Measurements from ENCODE around the gene FZD7. TPM values are rescaled to one million over a fixed set of nuclear protein-coding genes. Genes with fewer than 3 reads are reported as not detected.

Gene FZD7
- total and polyA plus RNA-seq, 4 experiments from 2014 or later, result 0.47 to 0.61 TPM; not detected in 2

- ChIA-PET POLR2A (ENCODE audit: partially characterized antibody) (no interaction called here), CTCF (ENCODE audit: partially characterized antibody) (no interaction called here)
- H3K36me3 Mint-ChIP-seq, result peaks cover 0 to 3% of the 10 kb centered on the region in 2 donors
- H3K4me3 ChIP-seq (ENCODE audit: low read length in 2 of 2), result no peak overlapping the region
- H3K27me3 Mint-ChIP-seq, result peaks cover 24 to 37% of the 10 kb centered on the region in 2 donors
- no peak overlapping the region for H3K27ac ChIP-seq (ENCODE audit: low read depth, low read length)
- peaks cover 31% of the 10 kb centered on the region for H3K27me3 ChIP-seq (ENCODE audit: insufficient read depth, low read length)
- intact Hi-C loops (cut with micrococcal nuclease), result loop anchor here (10.0 kb wide), 2 partner anchors 226 to 1664 kb away; partner anchors contain the start of gene NOP58
- no peak overlapping the region for H3K27ac Mint-ChIP-seq
- H3K4me1 Mint-ChIP-seq, result peaks cover 0 to 3% (median 1%) of the 10 kb centered on the region in 4 donors
- no peaks in the 10 kb centered on the region for H3K9me3 ChIP-seq (ENCODE audit: control insufficient read depth in 1 of 2, low read length in 2 of 2)
- DNase-seq, result no peak
- no peaks in the 10 kb centered on the region for H3K36me3 ChIP-seq (ENCODE audit: insufficient read depth, low read length)
- no peak overlapping the region for H3K4me3 Mint-ChIP-seq
- H3K9me3 Mint-ChIP-seq, result no peaks in the 10 kb centered on the region
- peaks cover 14% of the 10 kb centered on the region for H3K4me1 ChIP-seq (ENCODE audit: insufficient read depth, low read length)
These were observed 5.0 kb downstream of the FZD7 start for GRCh38 chr2:202038471-202039277.

- POLR2A ChIA-PET (ENCODE audit: partially characterized antibody), result no interaction called here
- Mint-ChIP-seq H3K36me3 (peaks cover 0 to 3% of the 10 kb centered on the region in 2 donors), H3K9me3 (no peaks in the 10 kb centered on the region), H3K27ac (no peak overlapping the region), H3K27me3 (peaks cover 26 to 42% of the 10 kb centered on the region in 2 donors), H3K4me1 (peaks cover 0 to 3% (median 1%) of the 10 kb centered on the region in 4 donors), H3K4me3 (no peak overlapping the region)
- H3K27ac ChIP-seq (ENCODE audit: low read depth, low read length), result no peak overlapping the region
- H3K4me1 ChIP-seq (ENCODE audit: insufficient read depth, low read length), result peaks cover 14% of the 10 kb centered on the region
- H3K27me3 ChIP-seq (ENCODE audit: insufficient read depth, low read length), result peaks cover 31% of the 10 kb centered on the region
- no peak overlapping the region for H3K4me3 ChIP-seq (ENCODE audit: low read length in 2 of 2)
- no peaks in the 10 kb centered on the region for H3K9me3 ChIP-seq (ENCODE audit: control insufficient read depth in 1 of 2, low read length in 2 of 2)
- intact Hi-C loops (cut with micrococcal nuclease), result loop anchor here (10.0 kb wide), 2 partner anchors 225 to 1665 kb away; partner anchors contain the start of gene NOP58
- H3K36me3 ChIP-seq (ENCODE audit: insufficient read depth, low read length), result no peaks in the 10 kb centered on the region
- no peak for DNase-seq
- CTCF ChIA-PET (ENCODE audit: partially characterized antibody), result no interaction called here
These were observed 5.8 kb downstream of the FZD7 start for GRCh38 chr2:202039278-202040078.

- peaks cover 29% of the 10 kb centered on the region for H3K27me3 ChIP-seq (ENCODE audit: insufficient read depth, low read length)
- POLR2A ChIA-PET (ENCODE audit: partially characterized antibody), result no interaction called here
- Mint-ChIP-seq H3K27me3 (peaks cover 27 to 49% of the 10 kb centered on the region in 2 donors), H3K9me3 (no peaks in the 10 kb centered on the region), H3K4me1 (no peaks in the 10 kb centered on the region), H3K36me3 (no peaks in the 10 kb centered on the region), H3K4me3 (no peak overlapping the region), H3K27ac (no peak overlapping the region)
- H3K9me3 ChIP-seq (ENCODE audit: control insufficient read depth in 1 of 2, low read length in 2 of 2), result no peaks in the 10 kb centered on the region
- no peaks in the 10 kb centered on the region for H3K36me3 ChIP-seq (ENCODE audit: insufficient read depth, low read length)
- H3K4me1 ChIP-seq (ENCODE audit: insufficient read depth, low read length), result peaks cover 6% of the 10 kb centered on the region
- H3K4me3 ChIP-seq (ENCODE audit: low read length in 2 of 2), result no peak overlapping the region
- CTCF ChIA-PET (ENCODE audit: partially characterized antibody), result no interaction called here
- H3K27ac ChIP-seq (ENCODE audit: low read depth, low read length), result no peak overlapping the region
- DNase-seq, result no peak
- intact Hi-C loops (cut with micrococcal nuclease), result no loop called here
These were observed 6.6 kb downstream of the FZD7 start for GRCh38 chr2:202040079-202040844.

GRCh38 chr2:202042444-202042843 is 8.8 kb downstream of the FZD7 start:
- H3K4me1 Mint-ChIP-seq, result no peaks in the 10 kb centered on the region
- no peaks in the 10 kb centered on the region for H3K9me3 Mint-ChIP-seq
- H3K27me3 Mint-ChIP-seq, result peaks cover 40 to 56% of the 10 kb centered on the region in 2 donors
- no peak overlapping the region for H3K4me3 Mint-ChIP-seq
- DNase-seq, result no peak
- H3K27ac ChIP-seq (ENCODE audit: low read depth, low read length), result no peak overlapping the region
- no peak overlapping the region for H3K4me3 ChIP-seq (ENCODE audit: low read length in 2 of 2)
- ChIA-PET CTCF (ENCODE audit: partially characterized antibody) (interaction anchor here (0.9 kb wide), 1 partner anchor 16 kb away, joined by 3 read pairs; no protein-coding TSS in a partner anchor), POLR2A (ENCODE audit: partially characterized antibody) (no interaction called here)
- no peaks in the 10 kb centered on the region for H3K4me1 ChIP-seq (ENCODE audit: insufficient read depth, low read length)
- intact Hi-C loops (cut with micrococcal nuclease), result no loop called here
- no peaks in the 10 kb centered on the region for H3K36me3 ChIP-seq (ENCODE audit: insufficient read depth, low read length)
- H3K27me3 ChIP-seq (ENCODE audit: insufficient read depth, low read length), result peaks cover 15% of the 10 kb centered on the region
- H3K36me3 Mint-ChIP-seq, result no peaks in the 10 kb centered on the region
- no peaks in the 10 kb centered on the region for H3K9me3 ChIP-seq (ENCODE audit: control insufficient read depth in 1 of 2, low read length in 2 of 2)
- H3K27ac Mint-ChIP-seq, result no peak overlapping the region

GRCh38 chr2:202043475-202043874 is 9.8 kb downstream of the FZD7 start:
- Mint-ChIP-seq H3K4me3 (no peak overlapping the region), H3K27ac (no peak overlapping the region), H3K27me3 (peaks cover 37 to 55% of the 10 kb centered on the region in 2 donors), H3K36me3 (no peaks in the 10 kb centered on the region), H3K9me3 (no peaks in the 10 kb centered on the region), H3K4me1 (no peaks in the 10 kb centered on the region)
- Histone ChIP-seq H3K36me3 (ENCODE audit: insufficient read depth, low read length) (no peaks in the 10 kb centered on the region), H3K27ac (ENCODE audit: low read depth, low read length) (no peak overlapping the region), H3K4me3 (ENCODE audit: low read length in 2 of 2) (no peak overlapping the region), H3K27me3 (ENCODE audit: insufficient read depth, low read length) (peaks cover 10% of the 10 kb centered on the region), H3K4me1 (ENCODE audit: insufficient read depth, low read length) (no peaks in the 10 kb centered on the region), H3K9me3 (ENCODE audit: control insufficient read depth in 1 of 2, low read length in 2 of 2) (no peaks in the 10 kb centered on the region)
- DNase-seq, result no peak
- intact Hi-C loops (cut with micrococcal nuclease), result no loop called here
- POLR2A ChIA-PET (ENCODE audit: partially characterized antibody), result no interaction called here
- CTCF ChIA-PET (ENCODE audit: partially characterized antibody), result interaction anchor here (1.2 kb wide), 1 partner anchor 8 kb away, joined by 3 read pairs; no protein-coding TSS in a partner anchor

GRCh38 chr2:202044777-202045176 is 11.1 kb downstream of the FZD7 start:
- Histone ChIP-seq H3K27ac (ENCODE audit: low read depth, low read length) (no peak overlapping the region), H3K27me3 (ENCODE audit: insufficient read depth, low read length) (peaks cover 10% of the 10 kb centered on the region), H3K9me3 (ENCODE audit: control insufficient read depth in 1 of 2, low read length in 2 of 2) (no peaks in the 10 kb centered on the region), H3K36me3 (ENCODE audit: insufficient read depth, low read length) (no peaks in the 10 kb centered on the region), H3K4me1 (ENCODE audit: insufficient read depth, low read length) (no peaks in the 10 kb centered on the region), H3K4me3 (ENCODE audit: low read length in 2 of 2) (no peak overlapping the region)
- peaks cover 31 to 49% of the 10 kb centered on the region in 2 donors for H3K27me3 Mint-ChIP-seq
- H3K27ac Mint-ChIP-seq, result no peak overlapping the region
- ChIA-PET CTCF (ENCODE audit: partially characterized antibody) (no interaction called here), POLR2A (ENCODE audit: partially characterized antibody) (no interaction called here)
- no peaks in the 10 kb centered on the region for H3K36me3 Mint-ChIP-seq
- no peak for DNase-seq
- no peaks in the 10 kb centered on the region for H3K4me1 Mint-ChIP-seq
- intact Hi-C loops (cut with micrococcal nuclease), result no loop called here
- H3K9me3 Mint-ChIP-seq, result no peaks in the 10 kb centered on the region
- H3K4me3 Mint-ChIP-seq, result no peak overlapping the region

- intact Hi-C loops (cut with micrococcal nuclease), result no loop called here
- CTCF ChIA-PET (ENCODE audit: partially characterized antibody), result no interaction called here
These were observed 12.9 kb downstream of the FZD7 start for GRCh38 chr2:202046572-202046971.

More at GRCh38 chr2:202046572-202046971, 12.9 kb downstream of the FZD7 start:
- Histone ChIP-seq H3K9me3 (ENCODE audit: control insufficient read depth in 1 of 2, low read length in 2 of 2) (no peaks in the 10 kb centered on the region), H3K4me3 (ENCODE audit: low read length in 2 of 2) (no peak overlapping the region), H3K27ac (ENCODE audit: low read depth, low read length) (no peak overlapping the region), H3K27me3 (ENCODE audit: insufficient read depth, low read length) (peaks cover 6% of the 10 kb centered on the region), H3K4me1 (ENCODE audit: insufficient read depth, low read length) (no peaks in the 10 kb centered on the region), H3K36me3 (ENCODE audit: insufficient read depth, low read length) (no peaks in the 10 kb centered on the region)
- Mint-ChIP-seq H3K27ac (no peak overlapping the region), H3K9me3 (no peaks in the 10 kb centered on the region), H3K4me1 (no peaks in the 10 kb centered on the region), H3K36me3 (no peaks in the 10 kb centered on the region), H3K27me3 (peaks cover 24 to 43% of the 10 kb centered on the region in 2 donors), H3K4me3 (no peak overlapping the region)
- no peak for DNase-seq
- POLR2A ChIA-PET (ENCODE audit: partially characterized antibody), result no interaction called here

Measured in CD4-positive, alpha-beta memory T cell (primary cell).